Measurements from ENCODE around the gene CLSTN2.

- TF ChIP-seq YY1 (IDR thresholded peaks at IDR 0.05) (no peak), CTCF (IDR thresholded peaks at IDR 0.05; ENCODE audit: low read depth, low read length, missing input control) (no peak), SP1 (IDR thresholded peaks at IDR 0.05) (no peak), ZBTB33 (IDR thresholded peaks at IDR 0.05) (no peak), FOXA1 (IDR thresholded peaks at IDR 0.05) (no peak), REST (IDR thresholded peaks at IDR 0.05) (no peak), TAF1 (conservative IDR thresholded peaks at IDR 0.05) (no peak)
- TF ChIP-seq, protein P1, sequence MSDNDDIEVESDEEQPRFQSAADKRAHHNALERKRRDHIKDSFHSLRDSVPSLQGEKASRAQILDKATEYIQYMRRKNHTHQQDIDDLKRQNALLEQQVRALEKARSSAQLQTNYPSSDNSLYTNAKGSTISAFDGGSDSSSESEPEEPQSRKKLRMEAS (IDR thresholded peaks at IDR 0.05), result no peak
Measured at GRCh38 chr3:139987908-139988307, 52.9 kb downstream of the CLSTN2 start.
